Testis (tissue), 2 donors: Measurements from ENCODE around the gene TMEM201.

ENCODE experiments used
- CTCF ChIP-seq, 3 experiments: fragments of 450-650 bp in 2 of 3; fragments of 200-600 bp in 1 of 3; sonication (generic) in 1 of 3; IDR thresholded peaks; one replicate each; pipeline ENCODE4 v1.5.1; 2016 to 2019; ENCODE audit warnings: antibody characterized with exemption in 3 of 3, mild to moderate bottlenecking in 2 of 3, moderate library complexity in 1 of 3
- POLR2A ChIP-seq: fragments of 450-650 bp; IDR thresholded peaks from one replicate; pipeline ENCODE4 v1.6.1; 2017; ENCODE audit warnings: antibody characterized with exemption, mild to moderate bottlenecking, moderate library complexity

GRCh38 chr1:9555942-9556341, 32.8 kb upstream of the TMEM201 start:
- no peak for TF ChIP-seq POLR2A
- no peak for TF ChIP-seq CTCF (IDR thresholded peaks at IDR 0.05)
